ENCODE results near the gene SCAND1. TPM values are rescaled to one million over a fixed set of nuclear protein-coding genes. Genes with fewer than 3 reads are reported as not detected.

SCAND1 gene
- polyA plus RNA-seq, 2 of the 4 experiments (the other 2 are of a cell fraction): 10.2 to 68.0 TPM

DNA sequence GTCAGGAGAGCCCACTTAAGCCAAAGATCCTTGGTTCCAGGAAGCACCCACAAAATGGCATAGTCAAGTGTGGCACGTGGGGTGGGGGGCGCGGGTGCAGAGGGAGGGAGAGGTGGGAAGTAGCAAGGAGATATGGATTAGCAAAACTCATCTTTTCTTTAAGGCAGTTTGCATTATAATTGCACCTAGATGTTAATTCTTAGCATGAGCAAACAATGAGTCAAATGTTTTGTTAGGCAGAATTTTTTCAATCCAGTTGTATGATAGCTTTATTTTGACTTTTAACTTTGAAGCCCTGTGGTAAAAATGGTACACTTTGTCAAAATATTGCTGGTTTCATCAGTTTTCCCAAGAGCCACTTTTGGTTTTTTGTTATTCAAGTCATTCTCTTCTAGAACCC, 15.0 kb downstream of the SCAND1 start:
- POLR2A ChIA-PET: no interaction called here
- FAIRE-seq: no peak
- Histone ChIP-seq H3K4me2 (no peak overlapping the region), H3K27ac (no peak overlapping the region), H3K9me3 (no peaks in the 10 kb centered on the region), H3K4me3 (no peak overlapping the region), H3K4me1 (no peaks in the 10 kb centered on the region)
- DNase-seq (ENCODE audit: low read depth in 1 of 2, low spot score in 1 of 2): no peak
- TF ChIP-seq HOXB13 (CRISPR knock-in tag; IDR thresholded peaks at IDR 0.05; ENCODE audit: low read depth): no peak
- TF ChIP-seq CHD4 (IDR thresholded peaks at IDR 0.05; ENCODE audit: borderline replicate concordance): no peak
- no peak for TF ChIP-seq ZNF302 (CRISPR knock-in tag; IDR thresholded peaks at IDR 0.05)
- TF ChIP-seq, protein P1, sequence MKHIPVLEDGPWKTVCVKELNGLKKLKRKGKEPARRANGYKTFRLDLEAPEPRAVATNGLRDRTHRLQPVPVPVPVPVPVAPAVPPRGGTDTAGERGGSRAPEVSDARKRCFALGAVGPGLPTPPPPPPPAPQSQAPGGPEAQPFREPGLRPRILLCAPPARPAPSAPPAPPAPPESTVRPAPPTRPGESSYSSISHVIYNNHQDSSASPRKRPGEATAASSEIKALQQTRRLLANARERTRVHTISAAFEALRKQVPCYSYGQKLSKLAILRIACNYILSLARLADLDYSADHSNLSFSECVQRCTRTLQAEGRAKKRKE (CRISPR knock-in tag; IDR thresholded peaks at IDR 0.05; ENCODE audit: low read depth): no peak
- no peak for TF ChIP-seq MAX (IDR thresholded peaks at IDR 0.05)
- no peak for TF ChIP-seq ZC3H11A (IDR thresholded peaks at IDR 0.05)
- no peak for TF ChIP-seq RFX5 (IDR thresholded peaks at IDR 0.05)
- no peak for TF ChIP-seq RAD21 (conservative IDR thresholded peaks at IDR 0.05 in 1 of 2, IDR thresholded peaks at IDR 0.05 in 1 of 2)
- TF ChIP-seq, protein P2, sequence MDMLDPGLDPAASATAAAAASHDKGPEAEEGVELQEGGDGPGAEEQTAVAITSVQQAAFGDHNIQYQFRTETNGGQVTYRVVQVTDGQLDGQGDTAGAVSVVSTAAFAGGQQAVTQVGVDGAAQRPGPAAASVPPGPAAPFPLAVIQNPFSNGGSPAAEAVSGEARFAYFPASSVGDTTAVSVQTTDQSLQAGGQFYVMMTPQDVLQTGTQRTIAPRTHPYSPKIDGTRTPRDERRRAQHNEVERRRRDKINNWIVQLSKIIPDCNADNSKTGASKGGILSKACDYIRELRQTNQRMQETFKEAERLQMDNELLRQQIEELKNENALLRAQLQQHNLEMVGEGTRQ (IDR thresholded peaks at IDR 0.05): no peak
- TF ChIP-seq CBX8 (IDR thresholded peaks at IDR 0.05): no peak
- TF ChIP-seq KDM5A (IDR thresholded peaks at IDR 0.05): no peak
- TF ChIP-seq SREBF2 (IDR thresholded peaks at IDR 0.05): no peak
- TF ChIP-seq RNF2 (IDR thresholded peaks at IDR 0.05; ENCODE audit: borderline replicate concordance, low read depth): no peak
- TF ChIP-seq NFE2L2 (conservative IDR thresholded peaks at IDR 0.05; ENCODE audit: low read length): no peak
- no peak for ATAC-seq
- CTCF ChIA-PET: interaction anchor here (1.0 to 6.3 kb wide), 2 partner anchors 9 to 15 kb away, joined by 3 to 52 read pairs; partner anchors contain the start of gene SCAND1
- 94% methylated on average over 3 of the region's 3 CpGs for WGBS (ENCODE audit: missing lambda C conversion rate)

DNA sequence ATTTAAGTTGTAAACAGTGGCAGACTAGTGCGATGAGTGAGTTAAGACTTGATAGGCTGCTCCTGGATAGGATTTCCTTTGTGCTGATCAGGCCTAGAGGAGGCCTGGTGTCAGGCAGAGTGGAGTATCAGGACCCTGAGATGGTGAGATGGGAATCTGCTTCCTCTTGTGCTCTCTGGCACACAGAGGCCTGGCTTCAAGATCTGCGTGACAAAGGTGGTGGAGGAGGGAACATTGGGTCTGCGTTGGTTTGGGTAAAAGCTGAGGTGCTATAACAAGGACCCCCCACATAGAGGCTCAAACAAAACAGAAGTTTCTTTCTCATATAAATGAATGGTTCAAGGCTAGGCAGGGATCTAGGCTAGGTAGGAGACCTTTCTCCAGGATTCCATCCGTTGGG, 20.3 kb downstream of the SCAND1 start:
- FAIRE-seq (no peak), ATAC-seq (no peak)

More for the DNA sequence above, 20.3 kb downstream of the SCAND1 start:
- Histone ChIP-seq H3K9me3 (no peaks in the 10 kb centered on the region), H3K27ac (no peak overlapping the region), H3K4me3 (no peak overlapping the region), H3K4me2 (no peak overlapping the region), H3K4me1 (no peaks in the 10 kb centered on the region)
- POLR2A ChIA-PET: no interaction called here
- WGBS (ENCODE audit: missing lambda C conversion rate): 86% methylated on average over 4 of the region's 4 CpGs
- DNase-seq (ENCODE audit: low read depth in 1 of 2, low spot score in 1 of 2): no peak
- CTCF ChIA-PET: interaction anchor here (0.9 kb wide), 1 partner anchor 21 kb away, joined by 4 read pairs; the partner anchor contains the start of gene SCAND1
- TF ChIP-seq BHLHE40 (IDR thresholded peaks at IDR 0.05; ENCODE audit: low read depth, low read length) (no peak), JUN (IDR thresholded peaks at IDR 0.05) (no peak), ZSCAN20 (CRISPR knock-in tag; IDR thresholded peaks at IDR 0.05) (no peak), TP53 (CRISPR knock-in tag; IDR thresholded peaks at IDR 0.05) (no peak), TFCP2L1 (CRISPR knock-in tag; IDR thresholded peaks at IDR 0.05) (no peak), ZFP36 (IDR thresholded peaks at IDR 0.05; ENCODE audit: borderline replicate concordance, partially characterized antibody) (no peak), POLR2AphosphoS2 (conservative IDR thresholded peaks at IDR 0.05; ENCODE audit: low read length) (no peak), SREBF2 (IDR thresholded peaks at IDR 0.05) (no peak), POLR2A (IDR thresholded peaks at IDR 0.05; ENCODE audit: low read length) (no peak)
- TF ChIP-seq, protein P3, sequence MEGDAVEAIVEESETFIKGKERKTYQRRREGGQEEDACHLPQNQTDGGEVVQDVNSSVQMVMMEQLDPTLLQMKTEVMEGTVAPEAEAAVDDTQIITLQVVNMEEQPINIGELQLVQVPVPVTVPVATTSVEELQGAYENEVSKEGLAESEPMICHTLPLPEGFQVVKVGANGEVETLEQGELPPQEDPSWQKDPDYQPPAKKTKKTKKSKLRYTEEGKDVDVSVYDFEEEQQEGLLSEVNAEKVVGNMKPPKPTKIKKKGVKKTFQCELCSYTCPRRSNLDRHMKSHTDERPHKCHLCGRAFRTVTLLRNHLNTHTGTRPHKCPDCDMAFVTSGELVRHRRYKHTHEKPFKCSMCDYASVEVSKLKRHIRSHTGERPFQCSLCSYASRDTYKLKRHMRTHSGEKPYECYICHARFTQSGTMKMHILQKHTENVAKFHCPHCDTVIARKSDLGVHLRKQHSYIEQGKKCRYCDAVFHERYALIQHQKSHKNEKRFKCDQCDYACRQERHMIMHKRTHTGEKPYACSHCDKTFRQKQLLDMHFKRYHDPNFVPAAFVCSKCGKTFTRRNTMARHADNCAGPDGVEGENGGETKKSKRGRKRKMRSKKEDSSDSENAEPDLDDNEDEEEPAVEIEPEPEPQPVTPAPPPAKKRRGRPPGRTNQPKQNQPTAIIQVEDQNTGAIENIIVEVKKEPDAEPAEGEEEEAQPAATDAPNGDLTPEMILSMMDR (IDR thresholded peaks at IDR 0.05): no peak
- TF ChIP-seq, protein P4, sequence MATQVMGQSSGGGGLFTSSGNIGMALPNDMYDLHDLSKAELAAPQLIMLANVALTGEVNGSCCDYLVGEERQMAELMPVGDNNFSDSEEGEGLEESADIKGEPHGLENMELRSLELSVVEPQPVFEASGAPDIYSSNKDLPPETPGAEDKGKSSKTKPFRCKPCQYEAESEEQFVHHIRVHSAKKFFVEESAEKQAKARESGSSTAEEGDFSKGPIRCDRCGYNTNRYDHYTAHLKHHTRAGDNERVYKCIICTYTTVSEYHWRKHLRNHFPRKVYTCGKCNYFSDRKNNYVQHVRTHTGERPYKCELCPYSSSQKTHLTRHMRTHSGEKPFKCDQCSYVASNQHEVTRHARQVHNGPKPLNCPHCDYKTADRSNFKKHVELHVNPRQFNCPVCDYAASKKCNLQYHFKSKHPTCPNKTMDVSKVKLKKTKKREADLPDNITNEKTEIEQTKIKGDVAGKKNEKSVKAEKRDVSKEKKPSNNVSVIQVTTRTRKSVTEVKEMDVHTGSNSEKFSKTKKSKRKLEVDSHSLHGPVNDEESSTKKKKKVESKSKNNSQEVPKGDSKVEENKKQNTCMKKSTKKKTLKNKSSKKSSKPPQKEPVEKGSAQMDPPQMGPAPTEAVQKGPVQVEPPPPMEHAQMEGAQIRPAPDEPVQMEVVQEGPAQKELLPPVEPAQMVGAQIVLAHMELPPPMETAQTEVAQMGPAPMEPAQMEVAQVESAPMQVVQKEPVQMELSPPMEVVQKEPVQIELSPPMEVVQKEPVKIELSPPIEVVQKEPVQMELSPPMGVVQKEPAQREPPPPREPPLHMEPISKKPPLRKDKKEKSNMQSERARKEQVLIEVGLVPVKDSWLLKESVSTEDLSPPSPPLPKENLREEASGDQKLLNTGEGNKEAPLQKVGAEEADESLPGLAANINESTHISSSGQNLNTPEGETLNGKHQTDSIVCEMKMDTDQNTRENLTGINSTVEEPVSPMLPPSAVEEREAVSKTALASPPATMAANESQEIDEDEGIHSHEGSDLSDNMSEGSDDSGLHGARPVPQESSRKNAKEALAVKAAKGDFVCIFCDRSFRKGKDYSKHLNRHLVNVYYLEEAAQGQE (IDR thresholded peaks at IDR 0.05): no peak
- TF ChIP-seq, protein P1 (CRISPR knock-in tag; IDR thresholded peaks at IDR 0.05; ENCODE audit: low read depth): no peak
- TF ChIP-seq, protein P2 (IDR thresholded peaks at IDR 0.05): no peak
